Endothelial cell of umbilical vein (primary cell): ENCODE results near the gene DENND2A. TPM values are rescaled to one million over a fixed set of nuclear protein-coding genes. Genes with fewer than 3 reads are reported as not detected.

ENCODE experiments used
- BruUV-seq: library from RNA; stranded (reverse); fragments of 400-500 nt; replicated peaks from 2 replicates; lab custom pipeline; 2021; lab: Mats Ljungman, UMichigan
- CTCF ChIA-PET: fragments of 300-600, 350-600 bp; sonication (Branson Sonifier 250); formaldehyde crosslinking; loops from one replicate; lab custom pipeline; 2021; ENCODE audit warnings: antibody characterized with exemption, inconsistent platforms; lab: Charles Lee
- POLR2A ChIA-PET: fragments of 300-600, 350-600 bp; sonication (Branson Sonifier 250); formaldehyde crosslinking; loops from one replicate; lab custom pipeline; 2021; ENCODE audit warnings: antibody characterized with exemption, inconsistent platforms; lab: Charles Lee
- DNase-seq: peaks from one replicate; pipeline ENCODE4 v3.0.0-alpha.2; 2011; ENCODE audit warnings: low read depth, low spot score
- FAIRE-seq: peaks from 2 replicates; lab custom pipeline; 2011; peaks lifted over from hg19 to GRCh38; lab: Jason Lieb, UNC
- H2AFZ ChIP-seq: 2 replicates; pipeline ENCODE4 v1.6.0; 2012; ENCODE audit warnings: low read depth, low read length, control low read depth, inconsistent platforms
- H3K27ac ChIP-seq: 2 replicates; pipeline ENCODE4 v1.5.1; 2011; ENCODE audit warnings: low read depth, mild to moderate bottlenecking, control low read depth, low read length, moderate library complexity; ENCODE audit not compliant: insufficient read depth
- H3K27me3 ChIP-seq, 2 experiments: 2 replicates each; pipeline versions ENCODE4 v1.6.0 to v1.6.1; 2011; ENCODE audit warnings: low read length in 2 of 2, mixed read lengths in 1 of 2; ENCODE audit not compliant: control insufficient read depth in 2 of 2, insufficient read depth in 2 of 2
- H3K36me3 ChIP-seq, 2 experiments: 2 replicates in 1 of 2; 3 replicates in 1 of 2; pipeline ENCODE4 v1.5.1; 2011; ENCODE audit warnings: low read length in 2 of 2, mild to moderate bottlenecking in 1 of 2, moderate library complexity in 1 of 2; ENCODE audit not compliant: control insufficient read depth in 2 of 2, insufficient read depth in 2 of 2; ENCODE audit errors: extremely low read depth in 1 of 2
- H3K4me1 ChIP-seq: 3 replicates; pipeline ENCODE4 v1.5.1; 2011; ENCODE audit warnings: mild to moderate bottlenecking, low read length; ENCODE audit not compliant: control insufficient read depth, insufficient read depth; ENCODE audit errors: extremely low read depth
- H3K4me2 ChIP-seq: 2 replicates; pipeline ENCODE4 v1.6.1; 2011; ENCODE audit warnings: low read length, control low read depth, mixed read lengths; ENCODE audit not compliant: insufficient read depth
- H3K4me3 ChIP-seq, 3 experiments: fragments of 200-600 bp in 1 of 3; sonication (generic), shearing (Covaris generic) in 1 of 3; replicated peaks in 1 of 3; 2 replicates each; pipeline ENCODE4 v1.5.1; 2011 to 2016; ENCODE audit warnings: control low read depth in 3 of 3, low read length in 3 of 3, mild to moderate bottlenecking in 2 of 3, inconsistent platforms in 1 of 3, low read depth in 1 of 3, moderate library complexity in 1 of 3; ENCODE audit not compliant: insufficient read depth in 1 of 3
- H3K79me2 ChIP-seq: 2 replicates; pipeline ENCODE4 v1.6.0; 2012; ENCODE audit warnings: low read length, inconsistent platforms; ENCODE audit not compliant: control insufficient read depth, insufficient read depth
- H3K9ac ChIP-seq: replicated peaks from 2 replicates; pipeline ENCODE3; 2011; ENCODE audit warnings: low read length, control low read depth; ENCODE audit not compliant: insufficient read depth; ENCODE audit errors: extremely low read depth
- H3K9me1 ChIP-seq: replicated peaks from 3 replicates; pipeline ENCODE4 v1.6.0; 2011; ENCODE audit warnings: mild to moderate bottlenecking, low read length; ENCODE audit not compliant: control insufficient read depth, insufficient read depth; ENCODE audit errors: extremely low read depth
- H3K9me3 ChIP-seq: replicated peaks from 2 replicates; pipeline ENCODE4 v1.5.1; 2012; ENCODE audit warnings: low read length, inconsistent platforms; ENCODE audit not compliant: control insufficient read depth, insufficient read depth
- H4K20me1 ChIP-seq: replicated peaks from 2 replicates; pipeline ENCODE3; 2011; ENCODE audit warnings: mild to moderate bottlenecking, low read length; ENCODE audit not compliant: control insufficient read depth, insufficient read depth; ENCODE audit errors: extremely low read depth
- CTCF ChIP-seq, 2 donors: IDR thresholded peaks; 1 replicate in 1 of 2; 2 replicates in 1 of 2; pipeline ENCODE4 v1.5.1; 2011; ENCODE audit warnings: low read length in 2 of 2, mild to moderate bottlenecking in 2 of 2, moderate library complexity in 2 of 2, control low read depth in 1 of 2, inconsistent platforms in 1 of 2, low read depth in 1 of 2; ENCODE audit not compliant: insufficient read depth in 1 of 2; ENCODE audit errors: extremely low read depth in 1 of 2
- EZH2 ChIP-seq: IDR thresholded peaks from 2 replicates; pipeline ENCODE4 v1.6.1; 2012; ENCODE audit warnings: borderline replicate concordance, low read depth, mild to moderate bottlenecking, moderate library complexity, low read length, inconsistent platforms; ENCODE audit not compliant: severe bottlenecking
- FOS ChIP-seq: IDR thresholded peaks from 2 replicates; pipeline ENCODE4 v1.6.1; 2011; ENCODE audit warnings: mild to moderate bottlenecking, low read length, moderate library complexity, borderline replicate concordance; ENCODE audit not compliant: insufficient read depth
- GATA2 ChIP-seq: IDR thresholded peaks from 2 replicates; pipeline ENCODE4 v1.7.0; 2011; ENCODE audit warnings: low read depth, mild to moderate bottlenecking, moderate library complexity, mixed read lengths, low read length; ENCODE audit not compliant: insufficient read length, insufficient read depth
- JUN ChIP-seq: IDR thresholded peaks from 2 replicates; pipeline ENCODE4 v1.6.1; 2011; ENCODE audit warnings: borderline replicate concordance, low read depth; ENCODE audit not compliant: insufficient read length, insufficient read depth
- MAX ChIP-seq: IDR thresholded peaks from 2 replicates; pipeline ENCODE4 v1.6.1; 2011; ENCODE audit not compliant: insufficient read depth, insufficient read length
- MYC ChIP-seq: IDR thresholded peaks from one replicate; pipeline ENCODE4 v1.6.1; 2011; ENCODE audit warnings: mild to moderate bottlenecking, low read depth, low read length
- POLR2A ChIP-seq: IDR thresholded peaks from 2 replicates; pipeline ENCODE4 v1.6.1; 2012; ENCODE audit warnings: low read depth, mild to moderate bottlenecking, control low read depth, low read length
- POLR2AphosphoS5 ChIP-seq: IDR thresholded peaks from 2 replicates; pipeline ENCODE4 v1.6.1; 2012; ENCODE audit warnings: low read depth, mild to moderate bottlenecking, control low read depth, low read length, moderate library complexity; ENCODE audit not compliant: insufficient read depth
- dilution Hi-C: fragments of 300-500 bp; cut with MboI; formaldehyde crosslinking; loops from one replicate; pipeline ENCODE4 v1.15.0; 2019; ENCODE audit warnings: low sequenced_read_pairs; ENCODE audit not compliant: extremely low pct_ligation_motif_present
- intact Hi-C: fragments of 100-400 bp; cut with micrococcal nuclease; formaldehyde crosslinking; loops from one replicate; pipeline ENCODE4 v1.10.0; 2022
- polyA plus RNA-seq, 4 experiments: library from polyadenylated mRNA; depleted of rRNA in 3 of 4; stranded (reverse) in 3 of 4; unstranded in 1 of 4; fragments of >200 nt; gene quantifications; 2 replicates each; pipeline versions ENCODE4 v1.2.1 to v1.2.3, GENCODE V29; 2011 to 2012; ENCODE audit warnings: missing spikeins in 1 of 4
- total RNA-seq: library from RNA; stranded (reverse); gene quantifications from 2 replicates; pipeline ENCODE4 v1.2.3, GENCODE V29; 2021

Gene DENND2A
- total and polyA plus RNA-seq, 2 donors (not counting 3 experiments of a cell fraction or from before 2014, with no cell fraction given): 0.33 TPM; not detected in 1

GRCh38 chr7:140577651-140578050 is 63.0 kb downstream of the DENND2A start:
- TF ChIP-seq POLR2AphosphoS5 (no peak), GATA2 (no peak), POLR2A (no peak), JUN (no peak), FOS (no peak), MYC (no peak), CTCF (IDR thresholded peaks at IDR 0.05; ENCODE audit: extremely low read depth in 1 of 2, insufficient read depth in 1 of 2, low read depth in 1 of 2, low read length in 2 of 2) (no peak), EZH2 (no peak), MAX (no peak)
- H3K4me3 ChIP-seq: no peak overlapping the region
- ChIA-PET POLR2A (no interaction called here), CTCF (no interaction called here)
- no peaks in the 10 kb centered on the region for H3K4me1 ChIP-seq
- no peaks in the 10 kb centered on the region for H3K9me3 ChIP-seq
- DNase-seq (no peak), FAIRE-seq (no peak)
- H2AFZ ChIP-seq: no peak overlapping the region
- no peak overlapping the region for H3K9ac ChIP-seq
- H3K4me2 ChIP-seq: no peak overlapping the region
- H3K27ac ChIP-seq: no peak overlapping the region
- no peaks in the 10 kb centered on the region for H3K27me3 ChIP-seq
- H3K36me3 ChIP-seq: no peaks in the 10 kb centered on the region
- no peaks in the 10 kb centered on the region for H3K79me2 ChIP-seq
- intact Hi-C loops (no loop called here), dilution Hi-C loops (no loop called here)
- no TSS peak for BruUV-seq
- no peaks in the 10 kb centered on the region for H4K20me1 ChIP-seq
- no peaks in the 10 kb centered on the region for H3K9me1 ChIP-seq
